Tibial artery (tissue), 4 donors: ENCODE measurements around the gene TRIM26.

Source experiments
- DNase-seq, 2 donors: peaks; one replicate each; pipeline ENCODE4 v3.0.0-alpha.2; 2019
- H3K27ac ChIP-seq, 2 donors: fragments of 200-600 bp; sonication (generic) in 1 of 2; 1 replicate in 1 of 2; 2 replicates in 1 of 2; pipeline ENCODE4 v1.5.1; 2018 to 2019; ENCODE audit warnings: mild to moderate bottlenecking in 1 of 2
- H3K27me3 ChIP-seq, 2 donors: fragments of 200-600 bp; sonication (generic) in 1 of 2; one replicate each; pipeline versions ENCODE4 v1.5.1 to v1.6.0; 2016 to 2019
- H3K36me3 ChIP-seq, 3 donors: fragments of 200-600 bp; sonication (generic) in 2 of 3; one replicate each; pipeline ENCODE4 v1.5.1; 2016 to 2019; ENCODE audit warnings: mild to moderate bottlenecking in 2 of 3
- H3K4me1 ChIP-seq, 4 donors: fragments of 200-600 bp; sonication (generic) in 2 of 4; 1 replicate in 3 of 4; 2 replicates in 1 of 4; pipeline ENCODE4 v1.5.1; 2016 to 2019
- H3K4me3 ChIP-seq, 2 donors: fragments of 200-600 bp; sonication (generic) in 1 of 2; 1 replicate in 1 of 2; 2 replicates in 1 of 2; pipeline ENCODE4 v1.5.1; 2018 to 2019; ENCODE audit warnings: mild to moderate bottlenecking in 2 of 2
- H3K9me3 ChIP-seq, 3 donors: fragments of 200-600 bp; sonication (generic) in 1 of 3; one replicate each; pipeline ENCODE4 v1.5.1; 2016 to 2019
- CTCF ChIP-seq, 2 experiments: fragments of 200-600 bp in 1 of 2; fragments of 450-650 bp in 1 of 2; IDR thresholded peaks; one replicate each; pipeline ENCODE4 v1.5.1; 2017 to 2019; ENCODE audit warnings: antibody characterized with exemption in 2 of 2, mild to moderate bottlenecking in 1 of 2, moderate library complexity in 1 of 2
- intact Hi-C: fragments of 100-400 bp; cut with DNase I; formaldehyde crosslinking; loops from one replicate; pipeline ENCODE4 v1.15.0; 2023; ENCODE audit warnings: low total_unique reads

Gene TRIM26

GRCh38 chr6:30198166-30199084 is 14.8 kb downstream of the TRIM26 start:
- no peak for TF ChIP-seq CTCF (IDR thresholded peaks at IDR 0.05)
- Histone ChIP-seq H3K9me3 (no peaks in the 10 kb centered on the region), H3K27me3 (no peaks in the 10 kb centered on the region), H3K36me3 (peaks cover 42 to 69% (median 66%) of the 10 kb centered on the region in 3 donors), H3K27ac (no peak overlapping the region), H3K4me1 (no peaks in the 10 kb centered on the region), H3K4me3 (no peak overlapping the region)
- DNase-seq, result no peak
- intact Hi-C loops, result no loop called here

DNA sequence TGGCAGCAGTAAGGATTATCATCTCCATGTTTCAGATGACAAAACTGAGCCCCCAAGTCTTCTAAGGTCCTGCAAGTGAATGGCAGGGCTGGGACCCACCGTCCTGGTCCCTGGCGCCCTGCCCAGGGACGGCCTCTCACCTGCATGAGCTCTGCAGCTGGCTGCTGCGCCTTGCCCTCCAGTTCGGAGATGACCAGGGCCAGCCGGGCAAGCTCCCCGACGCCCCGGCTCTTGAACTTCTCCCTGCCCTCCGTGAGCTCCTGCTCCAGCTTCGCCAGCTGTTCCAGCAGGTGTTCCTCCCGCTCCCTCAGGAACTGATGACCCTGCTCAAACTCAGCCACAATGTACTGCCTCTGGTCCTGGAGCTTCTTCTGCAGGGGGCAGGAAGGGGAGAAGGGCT is 16.8 kb downstream of the TRIM26 start:
- Histone ChIP-seq H3K4me1 (no peaks in the 10 kb centered on the region), H3K36me3 (peaks cover 42 to 81% (median 76%) of the 10 kb centered on the region in 3 donors), H3K9me3 (no peaks in the 10 kb centered on the region), H3K4me3 (no peak overlapping the region), H3K27ac (no peak overlapping the region), H3K27me3 (no peaks in the 10 kb centered on the region)
- DNase-seq, result no peak
- intact Hi-C loops, result no loop called here
- no peak for TF ChIP-seq CTCF (IDR thresholded peaks at IDR 0.05)

DNA sequence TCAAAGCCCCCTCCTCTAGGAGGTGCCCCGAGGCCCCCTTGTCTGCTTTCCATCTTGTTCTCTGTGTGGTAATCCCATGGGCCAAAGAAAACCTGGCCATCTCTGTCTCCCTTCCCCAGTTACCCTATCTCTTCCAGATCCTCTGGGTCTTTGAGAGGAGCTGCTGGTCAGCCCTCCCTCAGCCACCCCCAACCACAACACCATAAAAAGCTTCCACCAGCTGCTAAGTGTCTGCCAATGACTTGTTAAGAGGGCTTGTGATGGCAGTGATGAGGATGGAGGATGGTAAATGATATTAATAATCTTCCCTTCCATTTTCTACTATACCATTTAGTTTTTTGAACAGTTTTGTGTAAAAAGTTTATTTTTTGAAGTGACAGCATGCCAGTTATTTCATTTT is 17.3 kb downstream of the TRIM26 start:
- Histone ChIP-seq H3K9me3 (no peaks in the 10 kb centered on the region), H3K4me3 (no peak overlapping the region), H3K36me3 (peaks cover 41 to 82% (median 80%) of the 10 kb centered on the region in 3 donors), H3K27me3 (no peaks in the 10 kb centered on the region), H3K4me1 (no peaks in the 10 kb centered on the region), H3K27ac (no peak overlapping the region)
- intact Hi-C loops, result no loop called here
- no peak for TF ChIP-seq CTCF (IDR thresholded peaks at IDR 0.05)
- no peak for DNase-seq

GRCh38 chr6:30194797-30195690 is 18.2 kb downstream of the TRIM26 start:
- Histone ChIP-seq H3K36me3 (peaks cover 35 to 82% (median 81%) of the 10 kb centered on the region in 3 donors), H3K4me3 (no peak overlapping the region), H3K27me3 (no peaks in the 10 kb centered on the region), H3K27ac (no peak overlapping the region), H3K9me3 (no peaks in the 10 kb centered on the region), H3K4me1 (no peaks in the 10 kb centered on the region)
- intact Hi-C loops, result no loop called here
- DNase-seq, result no peak
- no peak for TF ChIP-seq CTCF (IDR thresholded peaks at IDR 0.05)

DNA sequence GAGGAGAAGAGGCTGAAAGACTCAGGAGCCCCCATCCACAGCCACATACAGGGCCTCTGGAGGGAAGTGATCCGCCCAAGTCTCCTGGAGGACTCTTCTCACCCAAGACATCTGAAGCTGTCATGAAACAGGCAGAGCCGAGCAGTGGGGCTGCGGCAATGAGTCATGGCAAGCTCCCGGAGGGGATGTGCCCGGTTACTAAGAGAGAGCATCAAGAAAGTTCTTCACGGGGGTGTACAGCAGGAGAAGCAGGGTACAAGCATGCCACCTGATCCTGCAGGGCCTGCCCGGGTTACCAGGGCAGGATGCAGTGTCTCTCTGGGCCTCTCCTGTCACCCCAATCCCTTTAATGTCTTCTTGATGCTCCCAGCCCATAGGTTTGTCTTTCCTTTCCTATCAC is 21.1 kb downstream of the TRIM26 start:
- TF ChIP-seq CTCF (IDR thresholded peaks at IDR 0.05), result no peak
- no peak overlapping the region for H3K4me3 ChIP-seq
- H3K27ac ChIP-seq, result no peak overlapping the region
- no peaks in the 10 kb centered on the region for H3K27me3 ChIP-seq
- no peak for DNase-seq
- no peaks in the 10 kb centered on the region for H3K4me1 ChIP-seq
- intact Hi-C loops, result no loop called here
- H3K36me3 ChIP-seq, result peaks cover 34 to 83% (median 78%) of the 10 kb centered on the region in 3 donors
- no peaks in the 10 kb centered on the region for H3K9me3 ChIP-seq
